B cell (primary cell): ENCODE measurements around the gene TAF12. TPM values are rescaled to one million over a fixed set of nuclear protein-coding genes. Genes with fewer than 3 reads are reported as not detected.

ENCODE experiments used
- polyA plus RNA-seq: library from polyadenylated mRNA; depleted of rRNA; stranded (reverse); fragments of >200 nt; gene quantifications from 2 replicates; pipeline ENCODE4 v1.2.3, GENCODE V29; 2012
- small RNA-seq: library from RNA; depleted of rRNA; stranded (forward); fragments of <200 nt; gene quantifications from one replicate; pipeline ENCODE3, GENCODE V24; 2012; ENCODE audit warnings: low replicate concordance, low read depth; ENCODE audit not compliant: insufficient read length
- total RNA-seq, 2 donors: library from RNA; stranded (reverse); fragments of 120-200 nt in 1 of 2; gene quantifications; 1 replicate in 1 of 2; 2 replicates in 1 of 2; pipeline versions ENCODE4 v1.2.3 to v1.2.4, GENCODE V29; 2013 to 2022

The TAF12 gene
- total and polyA plus RNA-seq, 2 donors (not counting 1 experiment from before 2014, with no cell fraction given): 15.8 to 19.1 TPM

Small RNA genes lying within 50 kb of the gene (small RNA-seq; reads per million reads assigned to genes)
- gene RF00422 (not detected), gene RNU11 (not detected), gene SNORA16A (not detected), gene SNORA44 (not detected), gene SNORA61 (not detected), gene SNORD99 (543 reads per million, percentile 98 among the genes with 10 or more reads in this experiment)

Other genes with a start within 250 kb of the TAF12 start
- 16.3 and 17.5 TPM in 2 replicates for gene RCC1, start 137.0 kb downstream of the TAF12 start, total RNA-seq
- 9.7 and 10.9 TPM in 2 replicates for gene RCC1, start 137.0 kb downstream of the TAF12 start, polyA plus RNA-seq
- gene TRNAU1AP, start 90.0 kb downstream of the TAF12 start, total RNA-seq: 45.2 and 48.5 TPM in 2 replicates
- gene TRNAU1AP, start 90.0 kb downstream of the TAF12 start, polyA plus RNA-seq: 39.8 and 42.1 TPM in 2 replicates
- not detected in 2 replicates for gene RAB42, start 50.8 kb downstream of the TAF12 start, total RNA-seq
- gene RAB42, start 50.8 kb downstream of the TAF12 start, polyA plus RNA-seq: not detected in 2 replicates
- gene RNU11, start 5.5 kb upstream of the TAF12 start, total RNA-seq: not detected in 2 replicates
- gene RNU11, start 5.5 kb upstream of the TAF12 start, polyA plus RNA-seq: not detected in 2 replicates
- 21.7 and 24.8 TPM in 2 replicates for gene GMEB1, start 25.7 kb upstream of the TAF12 start, total RNA-seq
- gene GMEB1, start 25.7 kb upstream of the TAF12 start, polyA plus RNA-seq: 7.5 and 10.8 TPM in 2 replicates
- gene YTHDF2, start 93.9 kb upstream of the TAF12 start, total RNA-seq: 58.8 and 73.0 TPM in 2 replicates
- gene YTHDF2, start 93.9 kb upstream of the TAF12 start, polyA plus RNA-seq: 26.3 and 35.1 TPM in 2 replicates
- not detected in 2 replicates for gene OPRD1, start 169.1 kb upstream of the TAF12 start, total RNA-seq
- gene OPRD1, start 169.1 kb upstream of the TAF12 start, polyA plus RNA-seq: not detected in 2 replicates